GM06990 (cell line): Measurements from ENCODE around the gene FAM120A.

Experiments used
- DNase-seq: peaks from one replicate; pipeline ENCODE4 v3.0.0-alpha.2; 2011; ENCODE audit not compliant: insufficient read length; ENCODE audit errors: extremely low read depth
- H3K27me3 ChIP-seq: replicated peaks from 2 replicates; pipeline ENCODE4 v1.6.0; 2011; ENCODE audit warnings: low read length; ENCODE audit not compliant: control insufficient read depth, insufficient read depth
- H3K36me3 ChIP-seq: 2 replicates; pipeline ENCODE4 v1.5.1; 2011; ENCODE audit warnings: low read length; ENCODE audit not compliant: control insufficient read depth, insufficient read depth
- H3K4me3 ChIP-seq: replicated peaks from 2 replicates; pipeline ENCODE4 v1.5.1; 2011; ENCODE audit warnings: low read depth, mild to moderate bottlenecking, control low read depth, low read length
- TF ChIP-seq, protein P1 (sequence below): IDR thresholded peaks from 2 replicates; pipeline ENCODE4 v1.5.1; 2011; ENCODE audit warnings: low read length, control low read depth, mild to moderate bottlenecking, inconsistent platforms; ENCODE audit not compliant: insufficient read depth, poor library complexity, severe bottlenecking

FAM120A gene

DNA sequence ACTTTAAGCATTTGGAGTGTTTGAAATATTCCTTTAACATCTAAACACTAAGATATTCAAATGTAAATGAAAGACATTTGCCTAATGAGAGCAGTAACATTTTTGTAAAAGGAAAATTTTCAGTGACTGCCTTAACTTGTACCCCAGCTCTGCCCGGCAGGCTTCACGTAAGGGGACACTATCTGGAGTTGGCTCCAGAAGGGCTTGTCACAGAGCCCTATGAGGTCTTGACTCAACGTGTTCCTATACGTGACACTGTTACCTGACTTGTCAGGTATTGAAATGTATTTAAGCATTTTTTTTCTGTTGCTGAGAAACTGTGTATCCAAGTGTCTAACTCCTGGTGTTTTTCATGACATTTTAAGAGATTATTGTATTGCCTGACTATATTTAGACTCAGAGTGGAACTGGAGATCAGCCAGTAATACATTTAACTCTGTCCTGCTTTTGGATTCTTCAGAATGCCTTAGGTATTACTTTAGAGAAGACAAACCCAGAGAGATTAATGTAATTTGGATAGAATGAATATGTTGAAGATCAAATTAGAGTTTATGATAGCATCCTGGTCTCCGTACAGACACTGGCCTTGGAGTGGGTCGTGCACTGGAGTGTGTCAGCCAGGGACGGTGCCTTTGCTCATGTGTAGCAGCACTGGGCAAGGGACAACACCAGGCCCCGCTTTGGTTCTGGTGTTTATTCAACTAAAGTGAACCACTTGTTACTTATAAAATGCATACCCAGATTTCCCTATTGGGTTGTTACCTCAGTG lies 90.3 kb downstream of the FAM120A start:
- Histone ChIP-seq H3K36me3 (peaks cover 25% of the 10 kb centered on the region), H3K4me3 (no peak overlapping the region), H3K27me3 (no peaks in the 10 kb centered on the region)
- no peak for DNase-seq
- TF ChIP-seq, protein P1, sequence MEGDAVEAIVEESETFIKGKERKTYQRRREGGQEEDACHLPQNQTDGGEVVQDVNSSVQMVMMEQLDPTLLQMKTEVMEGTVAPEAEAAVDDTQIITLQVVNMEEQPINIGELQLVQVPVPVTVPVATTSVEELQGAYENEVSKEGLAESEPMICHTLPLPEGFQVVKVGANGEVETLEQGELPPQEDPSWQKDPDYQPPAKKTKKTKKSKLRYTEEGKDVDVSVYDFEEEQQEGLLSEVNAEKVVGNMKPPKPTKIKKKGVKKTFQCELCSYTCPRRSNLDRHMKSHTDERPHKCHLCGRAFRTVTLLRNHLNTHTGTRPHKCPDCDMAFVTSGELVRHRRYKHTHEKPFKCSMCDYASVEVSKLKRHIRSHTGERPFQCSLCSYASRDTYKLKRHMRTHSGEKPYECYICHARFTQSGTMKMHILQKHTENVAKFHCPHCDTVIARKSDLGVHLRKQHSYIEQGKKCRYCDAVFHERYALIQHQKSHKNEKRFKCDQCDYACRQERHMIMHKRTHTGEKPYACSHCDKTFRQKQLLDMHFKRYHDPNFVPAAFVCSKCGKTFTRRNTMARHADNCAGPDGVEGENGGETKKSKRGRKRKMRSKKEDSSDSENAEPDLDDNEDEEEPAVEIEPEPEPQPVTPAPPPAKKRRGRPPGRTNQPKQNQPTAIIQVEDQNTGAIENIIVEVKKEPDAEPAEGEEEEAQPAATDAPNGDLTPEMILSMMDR = no peak

DNA sequence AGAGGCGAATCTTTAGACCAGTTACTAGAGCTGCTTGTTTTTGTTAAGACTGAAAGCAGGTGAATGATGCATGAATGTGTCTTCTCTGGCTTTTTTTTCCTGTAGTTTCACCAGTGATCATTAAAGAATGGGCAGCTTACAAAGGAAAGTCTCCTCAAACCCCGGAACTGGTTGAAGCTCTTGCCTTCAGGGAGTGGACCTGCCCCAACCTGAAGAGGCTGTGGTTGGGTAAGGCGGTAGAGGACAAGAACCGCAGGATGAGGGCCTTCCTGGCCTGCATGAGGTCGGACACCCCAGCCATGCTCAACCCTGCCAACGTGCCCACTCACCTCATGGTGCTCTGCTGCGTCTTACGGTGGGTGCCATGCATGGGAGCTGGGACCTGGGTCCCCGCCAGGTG lies 91.6 kb downstream of the FAM120A start:
- H3K4me3 ChIP-seq = no peak overlapping the region
- H3K36me3 ChIP-seq = peaks cover 27% of the 10 kb centered on the region
- TF ChIP-seq, protein P1 = no peak
- no peaks in the 10 kb centered on the region for H3K27me3 ChIP-seq
- no peak for DNase-seq

DNA sequence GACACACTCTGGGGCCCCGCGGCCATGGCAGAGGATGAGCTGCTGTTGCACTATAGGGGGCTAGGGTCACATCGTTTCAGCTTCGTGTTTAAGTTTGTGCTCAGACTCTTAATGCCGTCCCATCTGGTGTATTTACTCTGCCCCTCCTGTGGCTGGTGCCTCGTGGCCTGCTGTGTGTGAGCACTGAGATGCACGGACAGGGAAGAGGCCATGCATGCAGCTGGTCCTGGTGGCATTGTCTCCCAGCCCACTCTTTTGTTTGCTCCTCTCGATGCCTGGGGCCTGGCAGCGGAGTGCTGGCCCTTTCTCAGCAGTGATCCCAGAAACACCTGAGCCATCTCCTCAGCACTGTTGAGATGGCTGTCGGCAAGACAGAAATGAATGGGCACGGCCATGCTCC lies 94.9 kb downstream of the FAM120A start:
- Histone ChIP-seq H3K4me3 (no peak overlapping the region), H3K36me3 (peaks cover 25% of the 10 kb centered on the region), H3K27me3 (no peaks in the 10 kb centered on the region)
- no peak for DNase-seq
- TF ChIP-seq, protein P1 = no peak

DNA sequence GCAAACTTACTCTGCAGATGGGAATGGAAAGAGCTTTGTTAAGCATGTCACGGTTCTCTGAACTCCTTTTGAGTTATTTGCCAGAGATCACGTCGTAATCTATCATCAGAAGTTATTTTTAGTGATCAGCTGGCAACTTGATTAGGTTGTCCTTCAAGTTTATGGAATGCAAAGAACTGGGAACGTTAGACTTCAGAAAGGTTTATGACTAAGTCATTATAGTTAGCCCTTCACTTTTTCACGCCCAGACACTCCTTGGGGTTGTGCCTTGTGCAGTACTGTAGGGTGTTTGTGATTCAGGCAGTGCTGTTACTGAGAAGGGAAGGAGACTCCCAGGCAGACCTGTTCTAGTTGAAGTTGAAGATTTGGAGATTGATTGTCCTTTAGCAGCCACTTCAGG lies 98.1 kb downstream of the FAM120A start:
- Histone ChIP-seq H3K36me3 (peaks cover 25% of the 10 kb centered on the region), H3K4me3 (no peak overlapping the region), H3K27me3 (no peaks in the 10 kb centered on the region)
- DNase-seq = no peak
- TF ChIP-seq, protein P1 = no peak

DNA sequence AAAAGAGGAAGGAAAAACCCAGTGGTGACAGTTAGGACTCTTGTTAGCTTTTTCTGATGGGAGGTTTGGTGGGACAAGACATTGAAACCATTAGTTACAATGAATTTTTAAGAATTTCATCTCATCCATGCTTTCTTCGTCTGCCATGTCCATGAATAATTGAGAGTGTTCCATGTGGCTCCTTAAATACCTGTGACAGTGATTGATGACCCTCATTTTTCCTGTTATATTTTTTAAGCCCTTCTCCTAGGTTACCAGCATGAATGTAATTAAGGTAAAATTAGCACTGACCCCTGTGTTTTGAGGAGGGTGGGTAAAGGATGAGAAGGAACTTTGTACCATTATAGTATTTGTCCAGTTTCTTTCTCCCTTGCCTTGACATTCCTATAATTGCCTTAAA lies 101.4 kb downstream of the FAM120A start:
- peaks cover 14% of the 10 kb centered on the region for H3K36me3 ChIP-seq
- no peaks in the 10 kb centered on the region for H3K27me3 ChIP-seq
- TF ChIP-seq, protein P1 = no peak
- no peak for DNase-seq
- no peak overlapping the region for H3K4me3 ChIP-seq
